AG04450 (cell line): ENCODE measurements around the gene IL1RAPL1. TPM values are rescaled to one million over a fixed set of nuclear protein-coding genes. Genes with fewer than 3 reads are reported as not detected.

Experiments
- CTCF ChIA-PET: fragments of 300-600, 350-600 bp; formaldehyde crosslinking; extraction: SDS; loops from one replicate; lab custom pipeline; 2022; ENCODE audit warnings: antibody characterized with exemption, inconsistent platforms; lab: Charles Lee
- POLR2A ChIA-PET: fragments of 350-600 bp; formaldehyde crosslinking; extraction: SDS; loops from one replicate; lab custom pipeline; 2021; ENCODE audit warnings: antibody characterized with exemption, inconsistent platforms; lab: Yijun Ruan, JAX
- DNase-seq: peaks from one replicate; pipeline ENCODE4 v3.0.0-alpha.2; 2011; ENCODE audit warnings: low read depth, low spot score
- H3K27ac ChIP-seq: one replicate; pipeline ENCODE4 v1.5.1; 2012; ENCODE audit warnings: low read depth, low read length, control low read depth
- H3K27me3 ChIP-seq: one replicate; pipeline ENCODE4 v1.6.0; 2012; ENCODE audit warnings: low read length; ENCODE audit not compliant: control insufficient read depth, insufficient read depth
- H3K4me3 ChIP-seq: 2 replicates; pipeline ENCODE4 v1.5.1; 2011; ENCODE audit warnings: mild to moderate bottlenecking, low read depth, low read length, control low read depth
- H3K9me3 ChIP-seq: 2 replicates; pipeline ENCODE4 v1.5.1; 2012; ENCODE audit warnings: low read length; ENCODE audit not compliant: control insufficient read depth, insufficient read depth
- CTCF ChIP-seq: IDR thresholded peaks from 2 replicates; pipeline ENCODE4 v1.5.1; 2011; ENCODE audit warnings: low read depth, low read length, control low read depth, inconsistent platforms
- polyA plus RNA-seq: library from polyadenylated mRNA; depleted of rRNA; stranded (reverse); fragments of >200 nt; gene quantifications from 2 replicates; pipeline ENCODE4 v1.2.3, GENCODE V29; 2011

The IL1RAPL1 gene
- polyA plus RNA-seq, 1 experiment, result 0.93 TPM

- no peak for DNase-seq
Measured at GRCh38 chrX:29432534-29432933, 845.3 kb downstream of the IL1RAPL1 start.

GRCh38 chrX:29434939-29435338 lies 847.7 kb downstream of the IL1RAPL1 start:
- H3K4me3 ChIP-seq, result no peak overlapping the region
- H3K27ac ChIP-seq, result no peak overlapping the region
- no peak for DNase-seq
- ChIA-PET CTCF (no interaction called here), POLR2A (no interaction called here)
- TF ChIP-seq CTCF, result no peak
- H3K9me3 ChIP-seq, result no peaks in the 10 kb centered on the region
- H3K27me3 ChIP-seq, result no peaks in the 10 kb centered on the region

More at GRCh38 chrX:29432534-29432933, 845.3 kb downstream of the IL1RAPL1 start:
- Histone ChIP-seq H3K27me3 (no peaks in the 10 kb centered on the region), H3K4me3 (no peak overlapping the region), H3K27ac (no peak overlapping the region), H3K9me3 (no peaks in the 10 kb centered on the region)
- no peak for TF ChIP-seq CTCF
- POLR2A ChIA-PET, result no interaction called here
- CTCF ChIA-PET, result no interaction called here

GRCh38 chrX:29435396-29435795 lies 848.1 kb downstream of the IL1RAPL1 start:
- H3K27ac ChIP-seq, result no peak overlapping the region
- no peak overlapping the region for H3K4me3 ChIP-seq
- H3K9me3 ChIP-seq, result no peaks in the 10 kb centered on the region
- POLR2A ChIA-PET, result no interaction called here
- H3K27me3 ChIP-seq, result no peaks in the 10 kb centered on the region
- TF ChIP-seq CTCF, result no peak
- DNase-seq, result no peak
- CTCF ChIA-PET, result no interaction called here

GRCh38 chrX:29447867-29448266 lies 860.6 kb downstream of the IL1RAPL1 start:
- no peak overlapping the region for H3K4me3 ChIP-seq
- DNase-seq, result no peak
- no peaks in the 10 kb centered on the region for H3K9me3 ChIP-seq
- no peak for TF ChIP-seq CTCF
- H3K27me3 ChIP-seq, result no peaks in the 10 kb centered on the region
- no peak overlapping the region for H3K27ac ChIP-seq
- ChIA-PET CTCF (no interaction called here), POLR2A (no interaction called here)

GRCh38 chrX:29453333-29453732 lies 866.1 kb downstream of the IL1RAPL1 start:
- POLR2A ChIA-PET, result no interaction called here
- TF ChIP-seq CTCF, result no peak
- CTCF ChIA-PET, result no interaction called here
- no peak overlapping the region for H3K27ac ChIP-seq
- no peaks in the 10 kb centered on the region for H3K9me3 ChIP-seq
- no peak for DNase-seq
- H3K27me3 ChIP-seq, result no peaks in the 10 kb centered on the region
- no peak overlapping the region for H3K4me3 ChIP-seq
